SH-SY5Y (cell line): ENCODE results near the gene HSPB7.

Experiments
- GATA2 ChIP-seq: IDR thresholded peaks from 2 replicates; pipeline ENCODE4 v1.6.1; 2011; ENCODE audit warnings: mild to moderate bottlenecking, low read depth, low read length
- GATA3 ChIP-seq: IDR thresholded peaks from 2 replicates; pipeline ENCODE4 v1.6.1; 2011; ENCODE audit warnings: low read depth, mild to moderate bottlenecking, low read length, moderate library complexity

- peak; percentile 70 for TF ChIP-seq GATA2
- TF ChIP-seq GATA3: no peak
Observed at GRCh38 chr1:16014509-16015482, 3.0 kb downstream of the HSPB7 start.
